C1 segment of cervical spinal cord (tissue), 14 donors: ENCODE data around the gene DCAF6.

Experiments
- DNase-seq, 14 donors: peaks; one replicate each; lab custom pipeline; 2025; lab: John Stamatoyannopoulos, UW

DCAF6 gene

DNA sequence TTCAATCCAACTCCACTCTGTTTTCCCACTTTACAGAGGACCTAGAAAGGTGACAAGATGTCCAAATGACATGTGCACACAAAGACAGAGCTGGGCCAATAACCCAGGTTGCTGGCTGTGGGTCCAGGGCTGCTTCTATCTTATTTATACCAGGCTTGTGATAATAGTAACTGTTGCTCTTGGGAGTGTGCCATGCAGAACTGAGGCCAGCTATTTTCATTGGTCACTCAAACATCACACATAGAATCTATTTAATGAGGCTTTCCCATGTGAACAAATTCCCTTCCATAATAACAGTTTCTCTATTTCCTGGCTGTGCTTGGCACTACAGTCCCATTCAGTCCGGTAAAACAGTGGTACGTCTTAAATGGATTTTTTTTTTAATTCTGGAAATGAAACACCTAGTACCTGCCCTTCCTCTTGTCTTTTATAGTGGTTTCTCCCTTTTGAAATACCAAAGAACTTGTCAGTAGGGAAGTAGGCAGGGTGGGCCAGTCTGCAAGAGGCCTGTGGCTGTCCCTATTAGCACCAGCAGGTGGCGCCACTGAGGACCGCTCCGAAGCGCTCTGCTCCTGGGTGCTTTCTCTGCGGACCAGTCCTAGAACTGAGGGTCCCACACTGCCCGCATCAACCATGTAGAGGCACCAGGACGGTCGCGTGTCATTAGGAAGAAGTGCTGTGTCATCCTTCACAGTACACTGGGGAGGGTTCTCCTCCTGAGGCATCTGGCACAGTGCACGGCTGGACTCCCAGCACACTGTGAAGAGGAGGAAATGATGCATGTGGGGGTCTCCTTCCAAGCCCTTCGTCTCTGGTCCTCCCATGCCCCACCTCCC is 148.1 kb downstream of the DCAF6 start:
- peak in 4 of 14 donors; percentile 8 to 25 (median 15) for DNase-seq

- peak in 6 of 14 donors; percentile 11 to 60 (median 43) for DNase-seq
These were observed 149.0 kb downstream of the DCAF6 start for GRCh38 chr1:168085401-168085872.

DNA sequence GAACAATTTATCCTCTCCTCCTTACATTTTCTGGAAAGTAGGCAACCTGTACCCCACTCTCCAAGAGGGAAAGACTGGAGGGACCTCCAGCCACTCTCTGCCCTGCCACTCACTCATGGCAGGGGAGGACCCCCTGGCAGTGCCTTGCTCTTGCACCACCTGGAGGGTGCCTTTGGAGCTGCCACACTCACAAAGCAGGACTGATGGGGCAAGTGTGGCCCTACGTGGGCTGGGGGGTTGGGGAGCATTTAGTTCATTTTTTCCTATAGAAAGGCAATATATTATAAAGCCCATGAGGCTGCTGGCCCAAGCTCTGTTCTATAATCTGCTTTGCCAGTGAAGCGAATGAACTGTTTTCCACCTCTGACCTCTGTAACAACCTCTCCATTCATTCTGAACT is 150.0 kb downstream of the DCAF6 start:
- no peak for DNase-seq

- DNase-seq, result no peak
These were observed 151.2 kb downstream of the DCAF6 start for GRCh38 chr1:168087696-168088095.

DNA sequence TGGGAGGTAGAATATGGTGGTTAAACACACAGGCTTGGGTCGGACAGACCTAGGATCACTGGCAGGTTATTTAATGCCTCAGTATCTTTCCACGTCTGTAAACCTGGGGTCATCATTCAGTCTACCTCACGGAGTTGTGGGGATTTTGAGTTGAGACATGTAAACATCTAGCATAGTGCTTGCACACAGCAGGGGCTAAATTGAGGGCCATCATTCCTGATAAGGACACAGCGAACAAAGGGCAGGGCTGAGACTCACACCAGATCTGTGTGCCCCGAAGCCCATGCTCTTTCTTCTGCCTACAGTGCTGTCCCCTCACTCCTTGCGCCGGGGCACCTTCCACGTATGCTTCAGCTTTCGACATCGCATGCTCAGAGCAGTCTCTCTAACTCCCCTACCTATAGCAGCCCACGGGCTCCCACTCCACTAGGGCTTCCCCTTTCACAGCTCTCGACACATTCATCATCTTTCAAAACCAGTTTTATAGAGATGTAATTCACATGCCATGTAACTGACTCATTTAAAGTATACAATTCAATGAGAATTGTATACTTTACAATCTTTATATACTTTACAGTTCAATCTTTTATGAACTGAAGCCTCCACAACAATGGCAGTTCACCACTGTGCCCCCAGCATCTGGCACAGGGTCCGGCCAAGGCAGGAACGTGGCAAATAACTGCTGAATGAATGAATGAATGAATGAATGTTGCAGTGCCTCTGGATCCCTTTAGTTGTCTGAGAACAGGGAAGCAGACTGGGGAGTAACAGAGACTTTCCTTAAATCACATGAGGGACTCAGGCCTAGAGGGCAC is 152.2 kb downstream of the DCAF6 start:
- DNase-seq, result no peak

DNA sequence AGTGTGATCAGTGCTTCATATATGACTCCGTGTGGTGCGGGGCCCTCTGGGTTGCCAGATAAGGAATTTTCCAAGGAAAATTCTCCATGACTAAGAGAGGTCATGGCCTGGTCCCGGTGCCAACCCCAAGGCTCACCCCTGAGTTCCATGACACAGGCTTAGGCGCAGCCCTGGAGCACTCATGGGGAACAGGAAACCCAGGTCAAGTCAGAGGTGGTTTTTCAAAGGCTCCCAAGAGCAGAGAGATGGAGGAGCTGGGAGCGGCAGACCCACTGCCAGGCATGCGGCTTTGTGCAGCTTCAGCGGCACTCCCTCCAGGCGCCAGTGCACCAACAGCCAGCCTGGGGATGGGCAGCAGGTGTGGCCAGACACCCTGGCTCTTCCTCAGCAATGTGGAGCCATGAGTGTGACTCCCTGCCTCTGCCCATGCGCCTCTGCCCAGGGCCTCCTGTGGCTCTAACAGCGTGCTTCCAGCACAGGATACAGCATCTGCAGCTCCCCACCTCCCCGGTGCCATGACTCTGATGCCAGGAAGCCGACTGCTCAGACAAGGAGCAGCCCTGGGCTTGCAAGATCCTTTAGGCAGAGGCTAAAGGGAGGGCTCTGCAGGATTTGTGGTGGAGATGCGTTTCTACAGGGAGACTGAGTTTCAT is 153.0 kb downstream of the DCAF6 start:
- no peak for DNase-seq

DNA sequence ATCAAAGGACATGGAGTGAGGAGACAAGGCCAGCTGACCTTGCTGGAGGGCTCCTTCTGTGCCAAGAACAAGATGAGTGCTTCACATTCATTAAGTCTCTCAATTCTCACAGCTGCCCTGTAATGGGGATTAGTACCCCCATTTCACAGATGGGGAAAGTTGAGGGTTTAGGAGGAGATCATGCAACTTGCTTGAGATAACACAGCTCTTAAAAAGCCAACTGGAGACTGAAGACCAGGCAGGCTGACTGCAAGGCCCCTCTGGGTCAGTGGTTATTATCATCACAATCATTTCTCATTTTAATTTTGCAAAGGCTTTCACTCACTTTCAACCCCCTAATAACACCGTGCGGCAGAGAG is 153.5 kb downstream of the DCAF6 start:
- DNase-seq, result no peak

- no peak for DNase-seq
These were observed 153.9 kb downstream of the DCAF6 start for GRCh38 chr1:168090395-168090794.

DNA sequence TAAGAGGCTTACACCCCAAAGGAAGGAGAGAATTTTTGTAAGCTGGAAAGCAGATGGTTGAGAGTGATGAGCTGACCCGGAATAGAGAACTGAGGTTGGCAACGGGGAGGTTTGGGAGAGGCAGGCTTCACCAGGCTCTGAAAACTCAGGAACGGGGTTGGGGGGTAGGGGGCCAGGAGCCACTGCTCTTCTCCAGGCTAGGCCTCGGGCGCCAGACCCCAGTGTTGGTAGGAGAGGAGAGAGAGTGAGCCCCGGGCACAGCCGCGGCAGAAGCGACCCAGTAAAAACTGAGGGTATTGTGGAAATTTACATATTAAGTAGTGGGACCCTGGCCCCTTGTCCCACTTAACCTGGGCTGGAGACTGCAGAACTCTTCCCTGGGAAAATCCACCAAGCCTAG is 154.6 kb downstream of the DCAF6 start:
- no peak for DNase-seq

GRCh38 chr1:168091720-168092550 is 155.5 kb downstream of the DCAF6 start:
- peak in 3 of 14 donors; percentile 10 to 86 (median 18) for DNase-seq

- DNase-seq, result no peak
These were observed 156.3 kb downstream of the DCAF6 start for GRCh38 chr1:168092566-168093355.

DNA sequence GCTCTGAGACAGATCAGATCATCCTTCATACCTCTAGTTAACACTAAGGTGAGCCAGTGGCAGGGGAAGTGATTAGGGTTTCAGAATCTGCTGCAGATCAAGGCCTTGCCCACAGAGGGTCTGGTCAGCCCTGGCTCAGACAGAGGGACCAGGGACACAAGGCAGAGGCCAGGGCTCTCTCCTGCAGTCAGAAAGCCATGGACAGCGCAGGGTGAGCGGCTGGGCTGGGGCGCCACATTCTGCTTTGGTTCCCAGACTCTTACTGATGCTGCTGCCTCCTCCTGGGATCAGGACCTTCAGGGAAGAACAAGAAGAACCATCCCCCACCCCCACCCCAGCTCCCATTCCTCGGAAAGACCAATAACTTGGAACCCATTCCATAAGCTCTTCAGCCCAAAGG is 157.1 kb downstream of the DCAF6 start:
- peak in 1 of 14 donors; percentile 3 for DNase-seq

GRCh38 chr1:168095476-168095875 is 159.0 kb downstream of the DCAF6 start:
- no peak for DNase-seq

- peak in 1 of 14 donors; percentile 33 for DNase-seq
These were observed 160.0 kb downstream of the DCAF6 start for GRCh38 chr1:168096296-168097165.

GRCh38 chr1:168097921-168098528 is 161.5 kb downstream of the DCAF6 start:
- no peak for DNase-seq

- no peak for DNase-seq
These were observed 162.2 kb downstream of the DCAF6 start for GRCh38 chr1:168098534-168099320.

DNA sequence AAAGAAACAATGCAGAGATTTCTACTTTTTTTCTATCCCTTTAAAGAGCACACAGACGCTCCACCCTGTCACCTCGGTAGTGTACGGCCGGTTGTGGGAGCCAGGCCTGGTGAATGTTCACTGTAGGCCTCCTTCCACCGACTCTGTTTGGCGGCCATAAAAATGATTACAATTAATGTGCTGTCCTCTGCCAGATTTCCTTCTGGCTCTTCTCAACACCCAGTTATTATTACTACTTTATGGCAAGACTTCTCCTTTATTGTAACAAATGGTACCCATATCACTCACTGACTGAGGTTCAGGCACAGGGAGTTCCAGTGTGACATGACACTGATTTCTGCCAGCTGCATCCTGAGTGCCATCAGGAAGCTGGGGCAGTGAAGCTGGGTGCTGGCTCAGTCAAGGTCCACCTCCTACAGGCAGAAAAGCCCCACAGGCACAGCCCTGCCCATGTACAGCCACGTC is 162.9 kb downstream of the DCAF6 start:
- DNase-seq, result no peak
